SK-N-MC (cell line): ENCODE measurements around the gene GEMIN5.
A peak's percentile ranks its signal among the peaks of the same experiment; 100 is the strongest.
"Not testable (repeated sequence)": the region's sequence is repeated elsewhere in the genome, so short reads cannot be mapped to it uniquely, and the experiment has no call there.

Source experiments
- DNase-seq: peaks from one replicate; pipeline ENCODE4 v3.0.0-alpha.2; 2011; ENCODE audit warnings: low read depth, low spot score
- H3K27ac ChIP-seq: fragments of 200-600 bp; sonication (generic); 2 replicates; pipeline ENCODE4 v1.5.1; 2016; ENCODE audit warnings: mixed run types
- H3K36me3 ChIP-seq: fragments of 200-600 bp; sonication (generic); 2 replicates; pipeline ENCODE4 v1.6.1; 2017; ENCODE audit warnings: antibody characterized with exemption, low read length, mixed read lengths; ENCODE audit not compliant: insufficient read depth
- H3K4me3 ChIP-seq: fragments of 200-600 bp; sonication (generic); 2 replicates; pipeline ENCODE4 v1.5.1; 2016
- H3K9ac ChIP-seq: fragments of 200-600 bp; sonication (generic); 2 replicates; pipeline ENCODE4 v1.8.0; 2017; ENCODE audit warnings: mixed run types, mixed read lengths; ENCODE audit not compliant: insufficient read length
- H3K9me3 ChIP-seq: fragments of 200-600 bp; sonication (generic); 2 replicates; pipeline ENCODE4 v1.6.1; 2017; ENCODE audit warnings: low read depth, mild to moderate bottlenecking, antibody characterized with exemption, low read length, moderate library complexity, mixed read lengths
- EZH2 ChIP-seq: fragments of 200-600 bp; sonication (generic); IDR thresholded peaks from one replicate; pipeline ENCODE4 v1.6.1; 2017; ENCODE audit warnings: antibody characterized with exemption
- FOXP2 ChIP-seq: optimal IDR thresholded peaks from 2 replicates; pipeline ENCODE3; 2011; ENCODE audit warnings: mild to moderate bottlenecking, moderate library complexity; ENCODE audit not compliant: insufficient read depth; ENCODE audit errors: extremely low read length, control extremely low read depth
- POLR2AphosphoS5 ChIP-seq: IDR thresholded peaks from 2 replicates; pipeline ENCODE4 v1.6.1; 2012; ENCODE audit warnings: mild to moderate bottlenecking, low read depth, low read length, borderline replicate concordance

GEMIN5 gene

DNA sequence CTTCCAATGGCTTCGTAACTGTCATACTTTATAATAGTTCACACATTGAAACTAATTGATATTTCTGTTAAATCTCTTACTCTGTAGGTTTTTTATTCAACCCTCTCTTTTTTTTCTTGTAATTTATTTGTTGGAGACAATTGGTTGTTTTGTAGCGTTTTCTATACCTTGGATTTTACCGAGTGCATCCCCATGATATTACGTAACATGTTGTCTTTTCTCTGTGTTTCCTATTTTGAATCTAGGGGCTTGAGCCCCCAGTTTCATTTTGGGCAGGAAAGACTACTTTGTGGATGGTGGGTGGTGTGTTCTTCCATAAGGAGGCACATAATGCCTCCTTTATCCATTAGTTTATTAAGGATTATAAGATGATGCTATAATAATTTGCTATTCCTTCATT lies 10.3 kb upstream of the GEMIN5 start:
- H3K9me3 ChIP-seq: no peaks in the 10 kb centered on the region
- no peak overlapping the region for H3K9ac ChIP-seq
- H3K4me3 ChIP-seq: no peak overlapping the region
- DNase-seq: no peak
- no peak overlapping the region for H3K27ac ChIP-seq
- TF ChIP-seq EZH2 (no peak), POLR2AphosphoS5 (no peak), FOXP2 (no peak)
- peaks cover 73% of the 10 kb centered on the region for H3K36me3 ChIP-seq

GRCh38 chr5:154947778-154948177 lies 9.8 kb upstream of the GEMIN5 start:
- DNase-seq: no peak
- H3K27ac ChIP-seq: no peak overlapping the region
- H3K9ac ChIP-seq: no peak overlapping the region
- H3K4me3 ChIP-seq: no peak overlapping the region
- peaks cover 76% of the 10 kb centered on the region for H3K36me3 ChIP-seq
- no peaks in the 10 kb centered on the region for H3K9me3 ChIP-seq
- TF ChIP-seq POLR2AphosphoS5: no peak
- TF ChIP-seq EZH2: no peak
- no peak for TF ChIP-seq FOXP2

DNA sequence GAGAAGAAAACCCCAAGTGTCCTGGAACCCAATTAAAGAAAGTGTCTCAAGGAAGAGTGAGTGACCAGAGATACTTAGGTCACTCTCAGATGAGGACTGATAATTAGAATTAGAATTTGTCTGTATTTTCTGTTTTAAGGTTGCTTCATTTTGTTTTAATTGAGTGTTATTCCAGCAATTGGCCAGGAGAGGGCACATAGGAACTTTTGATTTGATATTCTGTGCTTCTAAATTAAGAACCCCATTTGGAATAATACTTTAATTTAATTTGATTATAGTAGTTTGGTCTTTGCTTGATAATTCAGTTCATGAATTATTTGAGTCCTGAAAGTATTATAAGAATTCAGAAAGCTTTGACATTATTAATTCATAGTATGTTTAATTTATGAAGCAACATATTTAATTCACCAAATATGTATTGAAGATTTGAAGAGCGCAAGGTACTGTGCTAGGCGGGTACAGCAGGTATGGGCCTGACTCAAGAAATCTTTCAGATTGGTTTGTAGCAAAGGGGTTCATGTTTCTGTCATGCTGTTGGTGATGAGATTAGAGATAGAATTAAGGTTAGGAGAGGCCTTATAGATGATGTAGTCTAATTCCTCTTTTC lies 7.8 kb upstream of the GEMIN5 start:
- Histone ChIP-seq H3K9ac (peak overlapping the region; percentile 44), H3K4me3 (peak overlapping the region; percentile 56), H3K27ac (peak overlapping the region; percentile 88; the same call in 1 of the 2 replicates), H3K9me3 (no peaks in the 10 kb centered on the region), H3K36me3 (peaks cover 59% of the 10 kb centered on the region)
- DNase-seq: no peak
- no peak for TF ChIP-seq POLR2AphosphoS5
- TF ChIP-seq FOXP2: no peak
- no peak for TF ChIP-seq EZH2

- TF ChIP-seq EZH2: no peak
- no peak for TF ChIP-seq POLR2AphosphoS5
- no peak for TF ChIP-seq FOXP2
- Histone ChIP-seq H3K36me3 (peaks cover 48% of the 10 kb centered on the region), H3K4me3 (peak overlapping the region; percentile 36; the same call in 1 of the 2 replicates), H3K27ac (peak overlapping the region; percentile 88), H3K9ac (peak overlapping the region; percentile 48), H3K9me3 (no peaks in the 10 kb centered on the region)
- DNase-seq: no peak
Observed at GRCh38 chr5:154944716-154945115, 6.7 kb upstream of the GEMIN5 start.

DNA sequence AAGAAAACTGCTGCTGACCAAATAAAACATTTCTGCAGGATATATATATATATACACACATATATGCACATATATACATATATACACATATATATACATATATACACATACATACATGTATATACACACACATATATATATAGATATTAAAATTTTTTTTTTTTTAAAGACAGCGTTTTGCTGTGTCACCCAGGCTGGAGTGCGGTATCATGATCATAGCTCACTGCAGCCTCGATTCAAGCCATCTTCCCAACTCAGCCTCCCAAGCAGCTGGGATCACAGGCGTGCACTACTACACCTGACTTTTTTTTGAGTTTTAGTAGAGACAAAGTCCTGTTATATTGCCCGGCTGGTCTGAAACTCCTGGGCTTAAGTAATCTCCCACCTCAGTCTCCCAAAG lies 5.5 kb upstream of the GEMIN5 start:
- TF ChIP-seq FOXP2: no peak
- no peak for TF ChIP-seq EZH2
- TF ChIP-seq POLR2AphosphoS5: no peak
- Histone ChIP-seq H3K9ac (peak overlapping the region; percentile 48), H3K4me3 (peak overlapping the region; percentile 22; the same call in 1 of the 2 replicates), H3K27ac (peak overlapping the region; percentile 88), H3K36me3 (peaks cover 36% of the 10 kb centered on the region), H3K9me3 (no peaks in the 10 kb centered on the region)
- no peak for DNase-seq

GRCh38 chr5:154940772-154941620 lies 3.0 kb upstream of the GEMIN5 start, which contains the start of gene MRPL22:
Gene MRPL22 (plus strand): TSS chr5:154941073. CDS start chr5:154941111, 38 bp downstream.
- TF ChIP-seq FOXP2: no peak
- peak; percentile 92 for TF ChIP-seq POLR2AphosphoS5
- peak within 1 kb of the TSS; percentile 82 for H3K27ac ChIP-seq

GRCh38 chr5:154940375-154940771 lies 2.4 kb upstream of the GEMIN5 start:
- Histone ChIP-seq H3K4me3 (peak overlapping the region; percentile 92), H3K9me3 (no peaks in the 10 kb centered on the region), H3K36me3 (peaks cover 16% of the 10 kb centered on the region), H3K27ac (peak overlapping the region; percentile 82), H3K9ac (peak overlapping the region; percentile 90)
- TF ChIP-seq POLR2AphosphoS5 (no peak), FOXP2 (no peak), EZH2 (no peak)
- DNase-seq: no peak

More at GRCh38 chr5:154940772-154941620, 3.0 kb upstream of the GEMIN5 start, which contains the start of gene MRPL22:
- Histone ChIP-seq H3K4me3 (peak within 1 kb of the TSS; percentile 92), H3K36me3 (peaks cover 14% of the 10 kb centered on the region), H3K9me3 (no peaks in the 10 kb centered on the region), H3K9ac (peak within 1 kb of the TSS; percentile 90)
- peak; percentile 88 for DNase-seq

DNA sequence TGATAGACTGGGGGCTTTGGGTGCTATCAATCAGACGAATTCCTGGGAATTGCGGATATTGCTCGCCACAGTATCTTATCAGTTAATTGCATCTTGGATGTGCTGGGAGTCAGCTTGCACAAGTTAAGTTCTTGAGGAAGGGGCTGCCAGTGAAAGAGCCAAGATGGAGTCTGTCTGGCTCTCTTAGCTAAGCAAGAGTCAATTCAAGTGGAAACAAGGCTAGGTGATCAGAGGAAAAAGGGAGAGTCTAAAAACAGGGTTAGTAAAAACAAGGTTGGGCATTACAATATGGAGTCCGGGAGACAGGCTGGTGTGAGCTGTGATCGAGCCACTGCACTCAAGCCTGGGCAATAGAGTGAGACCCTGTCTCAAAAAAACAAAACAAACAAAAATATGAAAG lies 1.4 kb upstream of the GEMIN5 start:
- Histone ChIP-seq H3K27ac (0 out of 2 replicates have a peak overlapping the region, but pooled peaks have one; percentile 5), H3K36me3 (peaks cover 21% of the 10 kb centered on the region)
- not testable (repeated sequence) for H3K9ac ChIP-seq, H3K4me3 ChIP-seq, H3K9me3 ChIP-seq, DNase-seq
